NCI-H226 (cell line): Measurements from ENCODE around the gene SGMS1.
A peak's percentile ranks its signal among the peaks of the same experiment; 100 is the strongest.
"Not testable (repeated sequence)": the region's sequence is repeated elsewhere in the genome, so short reads cannot be mapped to it uniquely, and the experiment has no call there.

ENCODE experiments used
- DNase-seq: peaks from one replicate; pipeline ENCODE4 v3.0.0-alpha.2; 2015

Gene SGMS1

DNA sequence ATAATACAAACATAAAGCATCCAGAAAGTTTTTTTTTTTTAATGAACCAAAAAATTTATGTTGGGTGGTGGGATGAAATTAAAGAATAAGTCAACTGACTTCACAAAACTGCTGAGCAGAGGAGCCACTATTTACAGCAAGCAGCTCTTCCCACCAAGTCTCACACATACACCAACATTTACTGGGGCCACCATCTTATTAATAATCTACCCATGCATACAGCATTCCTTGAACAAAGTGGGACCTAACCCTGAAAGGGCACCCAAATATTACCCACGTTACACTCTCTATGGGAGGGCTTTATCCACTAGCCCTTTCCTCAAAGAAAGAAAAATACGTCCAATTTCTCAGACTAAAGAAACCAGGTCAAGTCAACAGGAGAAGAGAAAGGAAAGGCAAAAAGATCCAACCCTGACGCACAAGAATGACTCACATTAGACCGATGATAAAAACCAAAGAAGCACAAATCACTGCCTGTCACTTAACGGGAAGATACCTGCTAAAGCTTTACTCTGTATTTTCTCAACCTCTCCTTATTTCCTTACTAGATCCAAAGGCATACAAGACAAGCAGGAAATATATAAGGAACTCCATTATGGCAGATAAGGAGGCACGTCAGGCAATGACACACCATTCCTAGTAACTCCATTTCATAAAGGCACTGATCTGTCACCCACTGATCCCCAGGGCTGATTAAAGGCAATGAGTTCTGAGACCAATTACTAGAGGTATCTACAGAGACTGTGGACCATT, 230.6 kb downstream of the SGMS1 start:
- DNase-seq = peak; percentile 85

- no peak for DNase-seq
These were observed 231.3 kb downstream of the SGMS1 start for GRCh38 chr10:50392426-50392825.

- DNase-seq = no peak
These were observed 233.5 kb downstream of the SGMS1 start for GRCh38 chr10:50390302-50390701.

DNA sequence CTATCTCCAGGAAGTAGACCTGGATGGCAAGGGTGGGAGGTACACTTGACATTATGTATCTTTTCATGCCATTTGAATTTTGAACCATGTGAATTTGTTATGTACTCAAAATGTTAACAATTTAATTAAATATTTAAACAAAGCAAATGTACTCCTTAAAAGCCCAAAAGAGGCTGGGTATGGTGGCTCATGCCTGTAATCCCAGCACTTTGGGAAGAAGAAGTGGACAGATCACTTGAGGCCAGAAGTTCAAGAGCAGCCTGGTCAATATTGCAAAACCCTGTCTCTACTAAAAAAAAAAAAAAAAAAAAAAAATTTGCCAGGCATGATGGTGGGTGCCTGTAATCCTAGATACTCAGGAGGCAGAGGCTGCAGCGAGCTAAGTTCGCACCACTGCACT, 235.6 kb downstream of the SGMS1 start:
- DNase-seq = no peak

DNA sequence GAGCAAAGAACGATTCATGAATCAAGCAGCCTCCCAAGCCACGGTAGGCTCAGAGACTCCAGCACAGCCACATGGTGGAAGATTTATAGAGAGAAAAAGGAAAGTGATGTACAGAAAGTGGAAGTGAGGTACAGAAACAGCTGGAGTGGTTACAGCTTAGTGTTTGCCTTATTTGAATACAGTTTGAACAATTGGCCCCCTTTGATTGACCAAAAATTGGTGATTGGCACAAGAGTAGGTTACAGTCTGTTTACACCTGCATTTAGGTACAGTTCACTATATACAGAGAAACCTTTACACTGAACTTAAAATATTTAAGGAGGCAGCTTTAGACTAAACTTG, 236.1 kb downstream of the SGMS1 start:
- no peak for DNase-seq

- no peak for DNase-seq
These were observed 236.6 kb downstream of the SGMS1 start for GRCh38 chr10:50387007-50387731.

GRCh38 chr10:50385624-50386023, 238.1 kb downstream of the SGMS1 start:
- DNase-seq = no peak

- no peak for DNase-seq
These were observed 238.9 kb downstream of the SGMS1 start for GRCh38 chr10:50384898-50385297.

DNA sequence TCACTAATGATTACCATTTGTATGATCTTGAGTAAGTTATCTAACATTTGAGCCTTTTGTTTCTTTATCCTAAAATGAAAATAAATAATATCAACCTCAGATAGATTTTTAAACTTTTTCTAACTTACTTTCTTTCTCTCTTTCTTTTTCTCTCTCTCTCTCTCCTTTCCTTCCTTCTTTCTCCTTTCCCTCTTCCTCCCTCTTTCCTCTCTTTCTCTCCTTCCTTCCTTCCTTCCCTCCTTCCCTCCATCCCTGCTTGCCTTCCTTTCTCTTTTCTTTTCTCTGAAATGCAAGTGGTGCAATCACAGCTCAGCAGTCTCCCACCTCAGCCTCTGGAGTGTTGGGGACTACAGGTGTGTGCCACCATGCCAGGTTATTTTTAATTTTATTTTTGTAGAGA, 239.5 kb downstream of the SGMS1 start:
- DNase-seq = no peak

GRCh38 chr10:50382576-50383023, 241.2 kb downstream of the SGMS1 start:
- no peak for DNase-seq

GRCh38 chr10:50381642-50382041, 242.1 kb downstream of the SGMS1 start:
- no peak for DNase-seq

GRCh38 chr10:50379616-50380015, 244.1 kb downstream of the SGMS1 start:
- DNase-seq = no peak

GRCh38 chr10:50375745-50376144, 248.0 kb downstream of the SGMS1 start:
- DNase-seq = no peak

GRCh38 chr10:50375051-50375452, 248.7 kb downstream of the SGMS1 start:
- DNase-seq = peak; percentile 11

GRCh38 chr10:50373821-50374501, 249.8 kb downstream of the SGMS1 start:
- no peak for DNase-seq

GRCh38 chr10:50369931-50370330, 253.8 kb downstream of the SGMS1 start:
- no peak for DNase-seq

DNA sequence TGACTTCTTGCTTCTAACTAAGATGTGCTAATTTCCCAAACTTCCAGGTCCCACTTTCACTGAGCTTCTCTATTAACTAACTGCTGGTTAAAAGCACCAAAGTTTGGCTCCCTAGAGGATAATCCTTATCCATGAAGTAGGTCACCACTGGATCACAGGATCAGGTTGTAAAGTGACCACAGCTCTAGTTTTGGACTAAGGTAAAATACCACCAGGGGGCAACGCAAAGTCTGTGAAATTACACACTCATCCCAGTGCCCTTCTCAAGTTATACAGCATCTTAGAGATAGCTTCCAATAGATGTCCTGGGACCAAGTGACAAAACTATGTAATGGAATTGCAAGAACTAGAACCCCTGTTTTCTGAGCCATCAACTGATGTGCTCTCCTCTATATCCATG, 256.0 kb downstream of the SGMS1 start:
- peak; percentile 21 for DNase-seq

DNA sequence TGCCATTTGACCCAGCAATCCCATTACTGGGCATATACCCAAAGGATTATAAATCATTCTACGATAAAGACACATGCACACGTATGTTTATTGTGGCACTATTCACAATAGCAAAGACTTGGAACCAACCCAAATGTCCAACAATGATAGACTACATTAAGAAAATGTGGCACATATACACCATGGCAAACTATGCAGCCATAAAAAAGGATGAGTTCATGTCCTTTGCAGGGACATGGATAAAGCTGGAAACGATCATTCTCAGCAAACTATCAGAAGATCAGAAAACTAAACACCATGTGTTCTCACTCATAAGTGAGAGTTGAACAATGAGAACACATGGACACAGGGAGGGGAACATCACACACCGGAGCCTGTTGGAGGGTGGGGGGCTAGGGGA, 257.3 kb downstream of the SGMS1 start:
- DNase-seq = not testable (repeated sequence)

DNA sequence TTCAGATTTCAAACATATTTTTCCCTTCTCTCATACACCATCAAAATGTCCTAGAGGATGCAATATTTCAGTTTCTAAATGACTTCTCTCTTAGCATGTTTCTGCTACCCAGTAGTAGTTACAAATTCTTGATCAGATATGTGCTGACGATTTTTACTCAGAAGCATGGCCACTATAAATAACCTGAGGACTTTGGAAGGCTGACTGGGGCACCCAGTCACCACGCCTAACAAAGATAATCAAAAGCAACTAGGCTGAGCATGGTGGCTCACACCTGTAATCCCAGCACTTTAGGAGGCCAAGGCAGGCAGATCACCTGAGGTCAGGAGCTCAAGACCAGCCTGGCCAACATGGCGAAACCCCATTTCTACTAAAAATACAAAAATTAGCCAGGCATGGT, 259.0 kb downstream of the SGMS1 start:
- DNase-seq = not testable (repeated sequence)

DNA sequence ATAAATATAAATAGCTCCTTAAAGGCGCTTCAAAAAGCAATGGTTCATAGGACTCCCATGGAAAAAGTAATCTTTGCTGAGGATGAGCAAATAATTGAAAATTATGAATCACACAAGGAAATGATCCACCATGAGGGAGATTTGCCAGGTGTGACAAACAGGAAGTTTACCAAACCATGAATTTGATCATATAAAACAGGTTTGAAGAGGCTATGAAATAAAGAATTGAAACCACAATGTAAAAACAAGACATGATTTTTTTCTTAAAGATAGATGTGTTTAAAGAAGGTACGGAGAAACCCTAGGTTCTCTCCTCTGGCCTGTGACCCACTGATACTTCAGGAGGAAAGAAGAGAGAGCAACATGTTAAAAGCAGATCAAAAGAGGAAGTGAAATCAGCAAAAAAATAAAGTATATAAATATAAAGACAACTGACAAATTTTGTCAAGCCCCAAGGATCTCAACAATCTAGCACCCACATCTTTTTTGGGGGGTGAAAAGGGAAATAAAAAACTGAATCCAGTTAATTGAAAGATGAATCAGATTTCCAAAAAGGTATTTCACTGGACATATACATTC, 261.1 kb downstream of the SGMS1 start:
- no peak for DNase-seq

DNA sequence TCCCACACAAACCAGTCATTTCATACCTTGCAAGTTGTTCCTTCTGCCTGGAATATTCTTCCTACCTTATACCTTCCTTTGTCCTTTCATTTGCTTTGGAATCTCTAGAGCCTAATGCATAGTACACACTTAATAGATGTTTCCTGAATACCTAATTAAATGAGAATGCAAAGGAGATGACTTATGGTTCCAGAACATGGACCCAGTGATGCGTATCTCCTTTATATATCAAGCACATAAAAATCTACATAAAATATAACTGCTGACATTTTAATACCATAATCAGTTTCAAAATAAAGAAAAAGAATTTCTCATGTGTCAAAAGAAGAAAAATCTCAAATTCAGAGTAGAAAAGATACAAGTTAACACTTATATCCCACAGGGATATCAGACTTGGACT, 261.8 kb downstream of the SGMS1 start:
- no peak for DNase-seq

- DNase-seq = no peak
These were observed 263.5 kb downstream of the SGMS1 start for GRCh38 chr10:50360077-50360850.
